Measurements from ENCODE around the gene ACBD6.

The ACBD6 gene

DNA sequence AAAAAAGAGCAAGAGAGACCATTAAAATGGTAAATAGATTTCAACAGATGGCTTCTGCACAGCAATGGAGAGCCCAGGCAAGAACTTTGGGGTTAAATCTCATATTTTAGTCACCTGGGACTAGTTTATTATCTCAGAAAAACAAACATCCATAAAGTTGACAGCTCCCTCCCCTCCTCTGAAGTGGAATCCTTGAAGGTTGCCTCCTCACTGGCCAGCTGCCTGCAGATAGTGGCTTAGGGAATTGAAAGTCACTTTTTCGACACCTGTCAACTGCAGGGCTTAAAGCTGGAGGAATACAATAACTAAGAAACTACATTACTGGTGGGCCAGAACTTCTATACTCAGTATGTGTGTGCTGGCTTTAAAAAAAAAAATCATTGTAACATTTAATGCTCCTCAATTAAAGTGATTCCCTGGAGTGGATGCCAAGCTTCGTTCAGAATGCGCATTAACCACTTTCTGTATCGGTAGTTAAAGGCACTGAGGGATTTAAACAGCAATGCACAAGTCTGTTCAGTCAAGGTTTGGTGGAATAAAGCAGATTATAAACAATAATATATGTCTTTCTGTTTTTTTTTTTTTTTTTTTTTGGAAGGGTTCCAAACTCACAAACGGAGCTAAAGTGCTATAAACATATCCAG, 219.9 kb downstream of the ACBD6 start:
- Histone ChIP-seq H3K9me3 (ENCODE audit: severe bottlenecking) (no peaks in the 10 kb centered on the region), H3K4me3 (ENCODE audit: severe bottlenecking) (no peak overlapping the region), H3K36me3 (ENCODE audit: low read depth) (peaks cover 22% of the 10 kb centered on the region), H3K27ac (ENCODE audit: poor library complexity, severe bottlenecking) (no peak overlapping the region), H3K4me1 (ENCODE audit: insufficient read depth, poor library complexity, severe bottlenecking) (no peaks in the 10 kb centered on the region), H3K27me3 (ENCODE audit: insufficient read depth, poor library complexity, severe bottlenecking) (no peaks in the 10 kb centered on the region)
- TF ChIP-seq CTCF (IDR thresholded peaks at IDR 0.05; ENCODE audit: poor library complexity, severe bottlenecking): no peak
- ATAC-seq (ENCODE audit: low read depth) (no peak), DNase-seq (ENCODE audit: low spot score) (no peak)

DNA sequence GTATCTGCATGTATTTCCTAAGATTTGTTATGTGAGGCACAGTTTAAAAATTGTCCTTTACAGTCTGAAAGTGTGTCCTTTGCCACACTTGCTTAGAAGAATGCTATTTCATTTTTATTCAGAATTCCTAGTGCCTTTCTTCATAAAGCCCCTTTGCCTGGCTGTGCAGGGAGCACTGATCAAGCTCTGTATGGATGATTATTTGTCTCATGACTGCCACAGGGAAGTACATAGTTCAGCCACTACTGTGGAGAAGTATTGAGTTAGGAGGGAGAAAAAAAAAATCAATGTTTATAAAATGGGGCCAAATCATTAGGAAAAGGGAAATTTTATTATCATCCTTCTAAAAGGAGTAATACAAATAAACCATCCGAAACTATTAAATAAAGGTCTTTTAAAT, 220.9 kb downstream of the ACBD6 start:
- Histone ChIP-seq H3K27me3 (ENCODE audit: insufficient read depth, poor library complexity, severe bottlenecking) (no peaks in the 10 kb centered on the region), H3K4me1 (ENCODE audit: insufficient read depth, poor library complexity, severe bottlenecking) (no peaks in the 10 kb centered on the region), H3K4me3 (ENCODE audit: severe bottlenecking) (no peak overlapping the region), H3K36me3 (ENCODE audit: low read depth) (peaks cover 16% of the 10 kb centered on the region), H3K27ac (ENCODE audit: poor library complexity, severe bottlenecking) (no peak overlapping the region), H3K9me3 (ENCODE audit: severe bottlenecking) (no peaks in the 10 kb centered on the region)
- TF ChIP-seq CTCF (IDR thresholded peaks at IDR 0.05; ENCODE audit: poor library complexity, severe bottlenecking): no peak
- ATAC-seq (ENCODE audit: low read depth) (no peak), DNase-seq (ENCODE audit: low spot score) (no peak)

- Histone ChIP-seq H3K9me3 (ENCODE audit: severe bottlenecking) (no peaks in the 10 kb centered on the region), H3K36me3 (ENCODE audit: low read depth) (peaks cover 8% of the 10 kb centered on the region), H3K4me3 (ENCODE audit: severe bottlenecking) (no peak overlapping the region), H3K27me3 (ENCODE audit: insufficient read depth, poor library complexity, severe bottlenecking) (no peaks in the 10 kb centered on the region), H3K4me1 (ENCODE audit: insufficient read depth, poor library complexity, severe bottlenecking) (no peaks in the 10 kb centered on the region), H3K27ac (ENCODE audit: poor library complexity, severe bottlenecking) (no peak overlapping the region)
- no peak for TF ChIP-seq CTCF (IDR thresholded peaks at IDR 0.05; ENCODE audit: poor library complexity, severe bottlenecking)
- ATAC-seq (ENCODE audit: low read depth): no peak
- no peak for DNase-seq (ENCODE audit: low spot score)
Measured at GRCh38 chr1:180280617-180281016, 221.8 kb downstream of the ACBD6 start.

DNA sequence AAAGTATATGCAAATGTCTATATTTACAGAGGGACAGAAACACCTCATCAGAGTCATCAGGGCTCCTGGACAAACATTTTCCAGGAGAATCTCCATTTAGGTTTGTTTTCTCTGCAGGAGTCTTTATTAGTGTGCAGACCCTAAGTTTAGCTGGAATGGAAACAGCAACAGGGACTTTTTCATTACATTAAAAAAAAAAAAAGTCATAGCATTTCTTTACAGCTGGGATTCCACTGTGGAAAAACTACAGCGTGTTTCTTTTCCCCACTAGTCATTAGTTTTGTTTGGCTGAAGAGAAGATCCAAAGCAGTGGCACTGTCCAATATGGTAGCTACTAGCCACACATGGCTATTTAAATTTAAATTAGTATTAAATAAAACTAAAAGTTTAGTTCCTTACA, 222.7 kb downstream of the ACBD6 start:
- Histone ChIP-seq H3K4me1 (ENCODE audit: insufficient read depth, poor library complexity, severe bottlenecking) (no peaks in the 10 kb centered on the region), H3K36me3 (ENCODE audit: low read depth) (peaks cover 6% of the 10 kb centered on the region; the same call in 1 of the 2 replicates), H3K27ac (ENCODE audit: poor library complexity, severe bottlenecking) (no peak overlapping the region), H3K27me3 (ENCODE audit: insufficient read depth, poor library complexity, severe bottlenecking) (no peaks in the 10 kb centered on the region), H3K9me3 (ENCODE audit: severe bottlenecking) (no peaks in the 10 kb centered on the region), H3K4me3 (ENCODE audit: severe bottlenecking) (no peak overlapping the region)
- ATAC-seq (ENCODE audit: low read depth): no peak
- no peak for TF ChIP-seq CTCF (IDR thresholded peaks at IDR 0.05; ENCODE audit: poor library complexity, severe bottlenecking)
- DNase-seq (ENCODE audit: low spot score): no peak

GRCh38 chr1:180278596-180279395, 223.6 kb downstream of the ACBD6 start:
- ATAC-seq (ENCODE audit: low read depth) (no peak), DNase-seq (ENCODE audit: low spot score) (no peak)
- peaks cover 2% of the 10 kb centered on the region; the same call in 1 of the 2 replicates for H3K36me3 ChIP-seq (ENCODE audit: low read depth)
- no peaks in the 10 kb centered on the region for H3K27me3 ChIP-seq (ENCODE audit: insufficient read depth, poor library complexity, severe bottlenecking)
- no peak overlapping the region for H3K27ac ChIP-seq (ENCODE audit: poor library complexity, severe bottlenecking)
- H3K4me3 ChIP-seq (ENCODE audit: severe bottlenecking): no peak overlapping the region
- H3K4me1 ChIP-seq (ENCODE audit: insufficient read depth, poor library complexity, severe bottlenecking): no peaks in the 10 kb centered on the region
- H3K9me3 ChIP-seq (ENCODE audit: severe bottlenecking): no peaks in the 10 kb centered on the region
- TF ChIP-seq CTCF (IDR thresholded peaks at IDR 0.05; ENCODE audit: poor library complexity, severe bottlenecking): no peak

Measured in RWPE2 (cell line).